Measurements from ENCODE around the gene PRKAR1A.
"Not testable (repeated sequence)": the region's sequence is repeated elsewhere in the genome, so short reads cannot be mapped to it uniquely, and the experiment has no call there.

The PRKAR1A gene

DNA sequence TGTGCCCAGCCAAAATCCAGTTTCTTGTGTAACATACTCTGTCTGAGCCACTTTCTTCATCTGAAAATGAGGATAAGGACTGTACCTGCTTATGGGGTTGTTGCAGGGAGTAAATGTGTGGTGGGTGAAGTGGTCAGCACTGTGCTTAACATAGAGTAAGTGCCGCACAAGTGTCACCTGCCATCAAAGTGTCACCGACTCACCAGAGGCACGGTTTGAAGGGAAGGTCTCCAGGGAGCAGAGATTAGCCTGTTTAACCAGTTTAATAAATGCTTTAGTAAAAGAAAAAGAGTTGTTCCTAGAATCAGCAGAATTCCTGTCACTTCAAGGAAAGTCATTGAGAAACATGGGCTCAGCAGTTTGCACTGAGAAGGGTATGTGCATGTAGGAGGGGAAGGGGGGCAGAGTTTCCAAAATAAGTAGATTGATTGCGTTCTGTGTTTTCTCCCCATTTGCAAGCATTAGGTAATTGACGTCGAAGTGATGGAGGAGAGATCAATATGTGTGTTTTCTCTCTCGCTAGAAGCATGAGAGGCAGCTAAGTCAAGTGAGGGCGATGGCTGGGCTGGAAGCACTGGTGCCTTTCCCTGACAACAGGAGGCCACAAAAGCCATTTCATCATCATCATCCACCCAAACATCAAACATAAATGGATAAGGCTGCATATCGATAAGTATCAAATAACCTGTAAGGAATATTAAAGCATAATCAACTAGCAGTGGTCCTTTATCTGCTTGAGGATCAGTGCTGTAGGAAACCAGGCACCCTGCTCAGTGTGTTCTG lies 69.8 kb downstream of the PRKAR1A start:
- DNase-seq: no peak

- DNase-seq: not testable (repeated sequence)
These were observed 70.6 kb downstream of the PRKAR1A start for GRCh38 chr17:68582867-68583266.

DNA sequence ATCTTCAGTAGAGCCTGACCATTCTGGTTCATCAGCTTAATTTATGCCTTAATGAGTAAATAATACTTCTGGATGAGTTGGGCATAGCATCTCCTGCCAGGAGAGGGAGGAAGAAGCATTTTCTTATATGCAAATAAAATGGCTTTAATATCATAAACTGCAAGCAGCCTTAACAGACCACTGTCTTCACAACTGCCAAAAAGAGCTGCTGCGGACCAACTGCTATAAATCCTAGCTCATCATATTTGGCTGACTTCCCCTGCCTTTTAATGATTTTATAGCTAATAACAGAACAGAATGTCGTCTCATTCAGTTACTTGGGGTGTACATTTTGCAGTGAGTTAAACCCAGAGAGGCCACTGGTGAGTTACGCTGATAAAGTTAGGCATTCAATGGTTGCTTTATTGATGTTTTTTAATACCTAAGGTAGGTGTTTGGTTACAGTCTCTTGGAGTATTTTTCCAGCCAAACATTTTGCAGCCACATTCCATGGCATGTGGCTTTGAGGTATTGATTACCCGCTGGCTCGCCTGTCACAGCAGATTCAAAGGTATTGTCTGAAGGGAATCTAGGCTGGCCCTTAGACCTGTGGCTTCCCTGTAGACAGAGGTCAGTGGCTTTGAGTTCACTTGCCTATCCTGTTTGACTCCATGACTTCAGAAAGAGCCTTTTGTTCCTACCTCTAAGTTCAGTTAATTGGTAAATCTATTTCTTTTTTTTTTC lies 72.5 kb downstream of the PRKAR1A start:
- no peak for DNase-seq

GRCh38 chr17:68585643-68586042 lies 73.4 kb downstream of the PRKAR1A start:
- DNase-seq: no peak

- DNase-seq: no peak
These were observed 74.8 kb downstream of the PRKAR1A start for GRCh38 chr17:68587026-68587425.

DNA sequence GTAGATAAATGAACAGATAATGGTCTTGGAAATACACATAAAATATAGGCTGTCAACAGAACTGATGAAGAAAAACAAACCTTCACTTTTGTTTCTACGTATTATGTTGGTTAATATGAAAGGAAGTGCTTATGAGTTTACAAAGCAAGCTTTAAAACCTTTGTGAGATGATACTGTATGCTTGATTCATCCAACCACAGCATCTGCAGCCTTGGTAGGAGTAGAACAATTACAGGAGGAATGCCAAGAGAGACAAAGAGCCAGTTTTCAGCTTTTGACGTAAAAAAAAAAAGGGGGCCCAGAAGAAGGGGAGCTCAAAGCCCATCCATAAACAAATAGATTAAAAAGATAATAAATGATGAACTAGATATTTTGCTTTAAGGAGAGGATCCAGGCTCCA lies 75.6 kb downstream of the PRKAR1A start:
- DNase-seq: no peak

DNA sequence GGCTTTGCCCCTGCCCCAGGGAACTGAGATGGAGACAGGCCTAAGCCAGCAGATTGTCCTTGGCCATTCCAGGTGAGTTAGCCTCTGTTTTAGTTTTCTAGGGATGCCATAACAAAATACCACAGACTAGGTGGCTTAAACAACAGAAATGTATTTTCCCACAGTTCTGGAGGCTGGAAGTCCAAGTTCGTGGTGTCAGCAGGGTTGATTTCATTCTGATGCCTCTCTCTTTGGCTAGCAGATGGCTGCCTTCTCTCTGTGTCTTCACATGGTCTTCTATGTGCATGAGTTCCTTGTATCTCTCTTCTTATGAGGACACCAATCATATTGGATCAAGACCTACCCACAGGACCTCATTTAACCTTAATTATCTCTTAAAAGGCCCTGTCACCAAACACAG lies 76.1 kb downstream of the PRKAR1A start:
- no peak for DNase-seq

GRCh38 chr17:68589086-68589485 lies 76.9 kb downstream of the PRKAR1A start:
- DNase-seq: no peak

DNA sequence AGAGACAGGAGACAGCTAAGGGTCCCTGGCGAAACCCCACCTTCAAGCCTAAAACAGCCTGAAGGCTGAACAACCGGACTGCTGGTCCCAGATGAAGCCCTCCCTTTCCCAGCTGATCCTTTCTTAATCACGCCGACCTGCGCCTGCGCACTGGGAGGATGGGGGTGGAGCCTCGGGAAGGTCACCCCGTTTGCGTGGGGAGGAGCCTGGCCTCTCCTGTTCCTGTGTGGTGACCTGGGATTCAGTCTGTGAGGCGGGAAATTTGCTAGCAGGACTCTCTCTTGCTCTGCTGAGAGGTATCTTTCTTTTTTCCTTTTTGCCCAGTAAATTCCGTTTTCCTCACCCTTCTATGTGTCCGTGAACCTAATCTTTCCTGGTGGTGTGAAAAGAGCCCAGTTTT lies 79.4 kb downstream of the PRKAR1A start:
- no peak for DNase-seq

GRCh38 chr17:68592009-68592408 lies 79.8 kb downstream of the PRKAR1A start:
- no peak for DNase-seq

DNA sequence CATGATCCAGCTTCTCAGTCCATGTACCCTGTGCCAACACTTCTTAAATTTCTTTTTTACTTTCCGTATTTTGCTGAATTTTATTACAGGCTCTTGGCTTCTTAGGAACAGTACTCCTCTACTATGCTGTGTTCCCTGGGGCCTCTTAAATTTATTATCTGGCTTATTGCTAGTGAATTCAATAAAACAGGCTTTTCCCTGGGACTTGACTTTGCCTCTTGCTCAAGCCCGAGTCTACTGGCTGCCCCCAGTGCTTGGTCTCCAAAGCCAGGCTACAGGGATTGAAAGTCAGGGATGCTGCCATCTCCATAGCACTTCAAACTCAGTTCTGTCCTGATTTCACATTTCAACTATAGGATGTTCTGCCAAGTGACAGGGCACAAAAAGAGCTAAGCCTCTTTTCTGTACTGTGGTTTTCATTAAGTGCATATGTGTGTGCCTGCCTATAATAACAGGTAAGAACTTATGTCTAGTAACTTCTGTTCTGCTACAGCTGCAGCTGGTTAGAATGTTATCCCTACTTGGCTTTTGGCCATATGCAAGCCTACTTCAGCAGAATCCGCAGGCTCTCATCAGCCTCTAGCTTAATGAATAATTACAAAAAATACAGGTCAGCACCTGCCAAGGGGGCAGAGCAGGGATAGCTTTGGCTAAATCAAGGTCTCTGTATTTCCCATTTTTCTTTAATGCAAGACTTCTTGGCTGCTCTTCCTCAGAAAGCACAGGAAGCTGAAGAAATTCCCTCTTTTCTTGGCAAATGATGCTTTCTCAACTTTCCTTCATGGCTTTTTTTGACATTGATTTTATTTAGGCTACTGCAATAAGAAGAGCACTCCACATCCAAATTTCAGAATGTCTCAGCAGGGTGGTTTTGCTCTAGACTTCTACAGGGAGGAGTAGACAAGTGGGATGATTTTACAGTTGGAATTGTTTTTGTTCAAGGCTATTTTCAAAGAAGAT lies 80.7 kb downstream of the PRKAR1A start:
- DNase-seq: no peak

- no peak for DNase-seq
These were observed 82.3 kb downstream of the PRKAR1A start for GRCh38 chr17:68594552-68594951.

DNA sequence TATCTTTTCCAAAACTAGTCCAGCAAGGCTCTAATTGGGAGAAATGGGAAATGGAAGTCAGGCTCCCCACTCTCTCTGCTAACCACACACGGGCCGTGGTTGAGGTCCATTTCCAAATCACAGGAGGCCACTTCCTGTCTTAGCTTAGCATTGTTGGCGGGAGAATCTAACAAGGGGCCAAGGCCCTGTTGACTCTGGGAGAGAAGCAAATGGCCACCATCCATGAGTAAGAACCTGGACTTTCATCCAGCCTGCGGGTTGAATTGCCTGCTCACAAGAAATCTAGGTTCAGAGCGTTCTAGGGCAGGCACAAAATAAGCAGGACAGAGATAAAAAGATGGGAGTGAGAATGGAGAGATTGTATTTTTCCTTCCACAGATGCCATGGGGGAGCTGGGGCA lies 83.3 kb downstream of the PRKAR1A start:
- no peak for DNase-seq

- peak in 1 of 2 experiments; percentile 19 for DNase-seq
These were observed 83.8 kb downstream of the PRKAR1A start for GRCh38 chr17:68595986-68596385.

GRCh38 chr17:68596411-68596945 lies 84.2 kb downstream of the PRKAR1A start:
- DNase-seq: no peak

DNA sequence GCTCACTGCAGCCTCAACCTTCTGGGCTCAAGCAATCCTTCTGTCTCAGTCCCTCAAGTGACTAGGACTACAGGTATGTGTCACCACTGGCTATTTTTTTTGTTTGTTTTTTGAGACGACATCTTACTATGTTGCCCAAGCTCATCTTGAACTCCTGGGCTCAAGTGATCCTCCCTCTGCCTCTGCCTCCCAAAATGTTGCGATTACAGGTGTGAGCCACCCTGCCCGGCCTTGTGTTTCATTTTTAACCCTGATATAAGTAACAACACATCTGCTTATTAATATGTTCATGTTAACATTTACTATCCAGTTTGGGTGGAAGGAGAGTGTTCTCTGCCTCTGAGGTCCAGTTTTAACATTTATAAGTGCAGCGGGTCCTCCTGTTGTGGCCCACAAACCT lies 85.8 kb downstream of the PRKAR1A start:
- no peak for DNase-seq

DNA sequence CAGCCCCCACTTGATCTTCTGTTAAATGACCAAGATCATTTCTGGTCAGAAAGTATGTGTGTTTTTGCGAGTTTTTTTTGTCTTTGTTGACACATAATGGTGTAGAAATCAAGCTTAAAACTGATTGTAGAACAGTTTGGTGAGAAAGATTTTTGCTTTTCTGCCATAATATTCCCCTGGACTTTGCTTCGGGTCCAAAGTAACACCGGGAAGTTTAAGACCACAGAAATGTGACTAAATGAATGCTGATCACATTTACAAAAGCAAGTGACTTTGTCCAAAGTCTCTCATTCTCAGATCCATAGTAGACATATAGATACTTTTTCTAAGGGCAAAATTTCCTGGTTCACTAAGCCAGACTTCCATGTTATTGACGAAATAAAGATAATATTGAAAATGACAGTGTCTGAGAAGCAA lies 86.3 kb downstream of the PRKAR1A start:
- no peak for DNase-seq

- no peak for DNase-seq
These were observed 86.9 kb downstream of the PRKAR1A start for GRCh38 chr17:68599091-68599490.

DNA sequence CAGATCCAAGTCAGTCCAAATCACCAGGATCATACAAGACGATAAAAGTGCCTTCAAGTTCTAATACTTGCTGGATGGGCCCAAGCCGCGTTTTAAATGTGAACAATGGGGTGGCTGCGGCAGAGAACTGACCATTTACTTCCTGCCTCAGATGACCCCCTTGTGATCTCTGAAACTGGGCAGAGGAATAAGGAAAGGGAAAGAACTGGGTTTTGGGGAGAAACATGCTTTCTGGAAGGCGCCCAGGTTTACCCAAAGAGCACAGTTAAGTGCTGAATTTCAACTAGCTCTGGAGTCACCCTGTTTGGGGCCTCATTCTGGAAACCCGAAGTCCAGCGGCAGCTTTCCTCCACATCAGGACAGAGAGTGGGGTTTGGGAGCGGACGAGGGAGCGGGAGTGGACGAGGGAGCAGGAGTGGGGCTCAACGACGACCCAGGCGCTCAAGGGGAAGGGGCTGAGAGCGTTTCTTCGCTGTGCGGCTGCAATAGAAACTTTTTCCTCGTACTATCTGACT lies 87.4 kb downstream of the PRKAR1A start:
- no peak for DNase-seq

DNA sequence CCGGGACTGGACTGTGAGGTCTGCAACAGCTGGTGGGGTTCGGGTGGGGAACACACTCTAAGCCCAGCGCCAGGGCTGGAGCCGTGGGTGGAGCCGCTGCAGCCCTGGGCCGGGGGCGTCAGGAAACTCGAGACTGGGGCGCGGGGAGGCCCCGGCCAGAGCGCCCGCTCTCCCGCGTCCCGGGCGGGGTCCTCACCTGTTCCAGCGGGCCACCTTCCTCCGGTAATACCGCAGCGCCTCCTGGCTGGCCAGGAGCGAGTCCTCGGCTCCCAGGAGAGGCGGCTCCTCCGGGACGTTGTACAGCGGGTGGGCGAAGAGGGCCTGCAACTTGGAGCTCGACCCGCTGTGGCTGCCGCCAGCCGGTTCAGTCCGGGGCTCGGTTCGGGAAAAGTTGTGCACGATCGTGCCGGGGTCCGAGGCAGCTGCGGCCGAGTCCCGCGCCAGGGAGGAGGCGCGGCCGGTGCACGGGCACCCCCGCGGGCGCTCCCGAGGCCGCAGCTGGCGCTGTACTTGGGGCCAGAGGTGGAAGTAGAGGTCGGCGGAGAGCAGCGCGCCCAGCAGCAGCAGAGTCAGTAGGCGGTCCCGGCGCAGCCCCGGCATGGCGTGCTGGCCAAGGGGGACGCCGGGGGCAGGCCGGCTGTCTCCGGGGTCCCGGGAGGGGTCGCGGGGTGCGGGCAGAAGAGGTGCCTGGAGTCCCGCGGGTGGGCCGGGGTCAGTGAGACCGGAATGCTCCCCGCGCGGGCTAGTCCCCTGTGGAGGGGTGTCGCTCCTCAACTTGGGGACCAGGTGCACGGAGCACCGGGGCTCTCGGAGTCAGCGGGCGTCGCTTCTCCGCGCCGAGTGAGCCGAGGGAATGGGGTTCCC lies 88.1 kb downstream of the PRKAR1A start:
- DNase-seq: no peak

All from NCI-H446 (cell line).